ENCODE results near the gene PUSL1. TPM values are rescaled to one million over a fixed set of nuclear protein-coding genes. Genes with fewer than 3 reads are reported as not detected.

Gene PUSL1
- total RNA-seq, 1 donor from 2014 or later = 8.4 TPM

Other genes starting within 250 kb of the PUSL1 start
- gene RNF223, start 234.3 kb upstream of the PUSL1 start, total RNA-seq = not detected
- gene C1orf159, start 192.5 kb upstream of the PUSL1 start, total RNA-seq = 8.4 TPM
- not detected for gene TTLL10, start 134.7 kb upstream of the PUSL1 start, total RNA-seq
- not detected for gene TNFRSF18, start 102.0 kb upstream of the PUSL1 start, total RNA-seq
- 0.38 TPM for gene TNFRSF4, start 94.4 kb upstream of the PUSL1 start, total RNA-seq
- 166 TPM for gene SDF4, start 76.6 kb upstream of the PUSL1 start, total RNA-seq
- gene B3GALT6, start 76.4 kb upstream of the PUSL1 start, total RNA-seq = 9.3 TPM
- gene C1QTNF12, start 61.9 kb upstream of the PUSL1 start, total RNA-seq = 3.5 TPM
- gene UBE2J2, start 34.7 kb upstream of the PUSL1 start, total RNA-seq = 27.6 TPM
- 5.7 TPM for gene SCNN1D, start 28.2 kb upstream of the PUSL1 start, total RNA-seq
- gene ACAP3, start 667 bp upstream of the PUSL1 start, total RNA-seq = 31.9 TPM
- 42.4 TPM for gene INTS11, start 16.1 kb downstream of the PUSL1 start, total RNA-seq
- 40.0 TPM for gene CPTP, start 16.2 kb downstream of the PUSL1 start, total RNA-seq
- 0.30 TPM for gene TAS1R3, start 22.7 kb downstream of the PUSL1 start, total RNA-seq
- 50.4 TPM for gene DVL1, start 40.8 kb downstream of the PUSL1 start, total RNA-seq
- gene MXRA8, start 50.0 kb downstream of the PUSL1 start, total RNA-seq = 4.5 TPM
- gene AURKAIP1, start 66.6 kb downstream of the PUSL1 start, total RNA-seq = 130 TPM
- gene CCNL2, start 90.7 kb downstream of the PUSL1 start, total RNA-seq = 127 TPM
- 52.9 TPM for gene MRPL20, start 98.7 kb downstream of the PUSL1 start, total RNA-seq
- gene ANKRD65, start 112.7 kb downstream of the PUSL1 start, total RNA-seq = 1.0 TPM
- 91.0 TPM for gene VWA1, start 127.1 kb downstream of the PUSL1 start, total RNA-seq
- 2.9 TPM for gene ATAD3C, start 141.1 kb downstream of the PUSL1 start, total RNA-seq
- 16.0 TPM for gene ATAD3B, start 163.2 kb downstream of the PUSL1 start, total RNA-seq
- 16.3 TPM for gene ATAD3A, start 203.6 kb downstream of the PUSL1 start, total RNA-seq
- gene TMEM240, start 232.0 kb downstream of the PUSL1 start, total RNA-seq = 0.98 TPM

Data from left lobe of liver (tissue), 1 donor.